SU-DHL-6 (cell line): ENCODE results near the gene AGPS.

Source experiments
- H2AFZ ChIP-seq: fragments of 200-600 bp; sonication (generic); 2 replicates; pipeline ENCODE4 v1.6.1; 2014; ENCODE audit warnings: low read depth, mild to moderate bottlenecking, moderate library complexity, mixed read lengths, antibody characterized with exemption, low read length; ENCODE audit not compliant: severe bottlenecking
- H3F3A ChIP-seq: fragments of 200-600 bp; shearing (Covaris generic); 2 replicates; pipeline ENCODE4 v1.6.0; 2016; ENCODE audit warnings: antibody characterized with exemption, mild to moderate bottlenecking; ENCODE audit not compliant: insufficient read depth
- H3K27ac ChIP-seq: fragments of 200-600 bp; sonication (generic); 2 replicates; pipeline ENCODE4 v1.5.1; 2016; ENCODE audit warnings: low read depth, mild to moderate bottlenecking, low read length, moderate library complexity, mixed read lengths
- H3K27me3 ChIP-seq: fragments of 200-600 bp; sonication (generic), shearing (Covaris generic); 2 replicates; pipeline ENCODE4 v1.6.0; 2014; ENCODE audit warnings: mild to moderate bottlenecking, low read length
- H3K36me3 ChIP-seq: fragments of 200-600 bp; sonication (generic); 2 replicates; pipeline ENCODE4 v1.6.1; 2014; ENCODE audit warnings: mild to moderate bottlenecking, low read length, mixed read lengths
- H3K4me2 ChIP-seq: fragments of 300-600, 200-600 bp; shearing (Covaris generic), sonication (generic); 2 replicates; pipeline ENCODE4 v1.6.0; 2014; ENCODE audit warnings: low read length, low read depth, mild to moderate bottlenecking; ENCODE audit not compliant: poor library complexity, severe bottlenecking
- H3K4me3 ChIP-seq: fragments of 200-600 bp; sonication (generic); 2 replicates; pipeline ENCODE4 v1.5.1; 2014; ENCODE audit warnings: antibody characterized with exemption, low read length, mild to moderate bottlenecking, mixed read lengths; ENCODE audit not compliant: insufficient read depth, poor library complexity, severe bottlenecking
- H3K79me2 ChIP-seq: fragments of 200-600 bp; sonication (generic); 2 replicates; pipeline ENCODE4 v1.6.1; 2014; ENCODE audit warnings: mild to moderate bottlenecking, low read length, moderate library complexity; ENCODE audit not compliant: insufficient read depth
- H3K9ac ChIP-seq: fragments of 200-600 bp; sonication (generic); 2 replicates; pipeline ENCODE4 v1.7.0; 2014; ENCODE audit warnings: mild to moderate bottlenecking, low read length
- H3K9me2 ChIP-seq: fragments of 200-600 bp; sonication (generic); replicated peaks from 2 replicates; pipeline ENCODE4 v1.6.1; 2014; ENCODE audit warnings: low read length; ENCODE audit not compliant: insufficient read depth
- H3K9me3 ChIP-seq: fragments of 200-600 bp; sonication (generic); 2 replicates; pipeline ENCODE4 v1.6.1; 2014; ENCODE audit warnings: low read length, mixed read lengths; ENCODE audit not compliant: insufficient read depth
- H4K20me1 ChIP-seq: fragments of 200-600 bp; sonication (generic); 2 replicates; pipeline ENCODE4 v1.6.1; 2014; ENCODE audit warnings: low read depth, mild to moderate bottlenecking, antibody characterized with exemption, low read length, moderate library complexity, mixed read lengths
- CTCF ChIP-seq: fragments of 200-600 bp; sonication (generic); IDR thresholded peaks from one replicate; pipeline ENCODE4 v1.5.1; 2017; ENCODE audit warnings: antibody characterized with exemption, mild to moderate bottlenecking, low read length, moderate library complexity; ENCODE audit not compliant: insufficient read depth, poor library complexity, severe bottlenecking
- EZH2phosphoT487 ChIP-seq: fragments of 200-600 bp; sonication (generic), shearing (Covaris generic); conservative IDR thresholded peaks from 2 replicates; pipeline ENCODE4 v1.6.1; 2018; ENCODE audit warnings: mild to moderate bottlenecking, antibody characterized with exemption, low read length, moderate library complexity, mixed read lengths

Gene AGPS

GRCh38 chr2:177460973-177461585 is 68.5 kb downstream of the AGPS start:
- no peak overlapping the region for H3K4me2 ChIP-seq
- no peak for TF ChIP-seq CTCF
- no peak for TF ChIP-seq EZH2phosphoT487
- H3K79me2 ChIP-seq, result no peaks in the 10 kb centered on the region
- peaks cover 3% of the 10 kb centered on the region; the same call in 1 of the 2 replicates for H3F3A ChIP-seq
- H2AFZ ChIP-seq, result no peak overlapping the region
- H3K27me3 ChIP-seq, result no peaks in the 10 kb centered on the region
- peaks cover 15% of the 10 kb centered on the region; the same call in 1 of the 2 replicates for H3K9me3 ChIP-seq
- H3K9me2 ChIP-seq, result no peaks in the 10 kb centered on the region
- H3K9ac ChIP-seq, result no peak overlapping the region
- H3K36me3 ChIP-seq, result peaks cover 33% of the 10 kb centered on the region
- no peak overlapping the region for H3K4me3 ChIP-seq
- no peak overlapping the region for H3K27ac ChIP-seq
- no peaks in the 10 kb centered on the region for H4K20me1 ChIP-seq

DNA sequence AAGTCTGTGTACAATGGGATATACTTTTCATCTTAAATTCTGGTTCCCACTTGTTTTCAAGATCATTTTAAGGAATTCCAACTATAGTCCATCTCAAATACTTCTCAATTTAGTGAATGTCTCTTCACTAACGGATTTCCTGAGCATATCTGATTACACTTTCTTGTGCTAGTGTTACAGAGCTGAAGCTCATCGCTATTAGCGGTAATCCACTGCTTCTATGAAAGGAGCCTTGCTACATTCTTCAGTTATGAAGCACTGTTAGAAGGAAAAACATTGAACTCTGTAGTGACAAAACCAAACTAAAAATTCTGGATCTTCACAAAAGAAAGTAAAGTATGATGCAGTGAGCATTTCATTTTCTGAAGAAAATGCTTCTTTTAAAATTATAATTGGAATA is 72.0 kb downstream of the AGPS start:
- Histone ChIP-seq H2AFZ (no peak overlapping the region), H3K27me3 (no peaks in the 10 kb centered on the region), H3K9me2 (no peaks in the 10 kb centered on the region), H3K9me3 (peaks cover 16% of the 10 kb centered on the region; the same call in 1 of the 2 replicates), H3K79me2 (no peaks in the 10 kb centered on the region), H3K9ac (no peak overlapping the region), H3K27ac (no peak overlapping the region), H3K36me3 (peaks cover 33% of the 10 kb centered on the region), H3K4me3 (no peak overlapping the region), H3K4me2 (no peak overlapping the region), H3F3A (peaks cover 3% of the 10 kb centered on the region; the same call in 1 of the 2 replicates), H4K20me1 (no peaks in the 10 kb centered on the region)
- TF ChIP-seq EZH2phosphoT487 (no peak), CTCF (no peak)

DNA sequence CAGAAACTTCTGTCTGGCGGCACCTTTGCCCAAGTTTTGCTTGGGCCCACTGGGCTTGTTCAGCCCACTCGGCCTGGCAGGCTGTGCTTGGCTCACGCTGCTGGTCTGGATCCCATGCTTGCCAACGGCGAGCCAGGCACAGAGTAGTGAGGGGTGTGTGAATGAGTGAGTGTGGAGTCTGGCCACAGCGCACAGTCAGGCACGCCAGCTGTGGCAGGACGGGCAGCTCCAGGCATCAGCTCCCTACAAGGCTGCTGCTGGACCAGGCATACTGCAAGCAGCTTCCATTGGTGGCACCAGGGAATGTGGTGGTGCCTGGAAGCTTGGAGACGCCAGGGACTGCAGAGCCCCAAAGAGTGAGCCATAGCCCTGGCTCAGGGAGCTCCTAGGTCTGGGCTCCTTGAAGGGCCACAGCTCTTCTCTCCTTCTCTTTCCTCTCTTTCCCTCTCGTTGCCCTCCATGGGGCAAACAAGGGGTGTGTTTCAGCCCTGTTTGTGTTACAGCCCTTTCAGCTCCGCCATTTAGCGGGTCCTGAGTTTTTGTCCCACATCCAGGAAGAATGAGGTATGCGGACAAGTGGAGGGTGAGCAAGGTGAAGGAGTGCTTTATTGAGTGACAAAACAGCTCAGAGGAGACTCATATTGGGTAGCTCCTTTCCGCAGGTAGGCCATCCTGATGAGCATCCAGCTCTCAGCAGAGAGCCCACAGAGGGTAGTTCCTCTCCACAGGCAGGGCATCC is 73.0 kb downstream of the AGPS start:
- Histone ChIP-seq H3K9ac (no peak overlapping the region), H3K9me2 (no peaks in the 10 kb centered on the region), H2AFZ (no peak overlapping the region), H3F3A (peaks cover 3% of the 10 kb centered on the region; the same call in 1 of the 2 replicates), H4K20me1 (no peaks in the 10 kb centered on the region), H3K4me2 (no peak overlapping the region), H3K27me3 (no peaks in the 10 kb centered on the region), H3K27ac (no peak overlapping the region), H3K4me3 (no peak overlapping the region), H3K79me2 (no peaks in the 10 kb centered on the region), H3K36me3 (peaks cover 33% of the 10 kb centered on the region), H3K9me3 (peaks cover 16% of the 10 kb centered on the region; the same call in 1 of the 2 replicates)
- TF ChIP-seq EZH2phosphoT487 (no peak), CTCF (no peak)
